DOHH2 (cell line): ENCODE measurements around the gene CACNA2D1.

Experiments used
- CTCF ChIP-seq: fragments of 200-600 bp; sonication (generic); IDR thresholded peaks from one replicate; pipeline ENCODE4 v1.5.1; 2014; ENCODE audit warnings: antibody characterized with exemption, mild to moderate bottlenecking, low read depth, low read length; ENCODE audit not compliant: poor library complexity, severe bottlenecking
- EZH2phosphoT487 ChIP-seq: fragments of 200-600 bp; sonication (generic); IDR thresholded peaks from 2 replicates; pipeline ENCODE4 v1.6.1; 2017; ENCODE audit warnings: borderline replicate concordance, mild to moderate bottlenecking, antibody characterized with exemption, low read length, moderate library complexity, mixed read lengths

DNA sequence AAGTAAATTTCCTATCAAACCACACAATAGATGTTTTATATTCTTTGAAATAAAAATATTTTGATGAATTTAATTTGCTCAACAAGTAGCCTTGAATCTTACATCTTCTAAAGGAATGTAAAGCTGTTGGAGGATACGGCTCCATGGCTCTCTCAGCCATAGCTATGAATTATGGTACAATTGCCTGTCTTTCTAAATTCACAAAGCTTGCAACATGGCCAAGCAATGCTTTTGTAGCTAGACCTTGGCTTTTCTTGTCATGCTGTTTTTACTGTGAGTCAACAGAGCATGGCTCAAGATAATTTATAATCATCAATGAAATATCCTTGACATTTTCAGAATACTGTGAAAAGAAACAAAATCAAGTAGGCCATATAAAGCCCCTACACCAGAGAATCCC lies 286.7 kb downstream of the CACNA2D1 start:
- TF ChIP-seq CTCF (no peak), EZH2phosphoT487 (no peak)
